Mesothelial cell of epicardium (in vitro differentiated cells): ENCODE measurements around the gene KCNQ5. TPM values are rescaled to one million over a fixed set of nuclear protein-coding genes. Genes with fewer than 3 reads are reported as not detected.

ENCODE experiments used
- DNase-seq, 2 experiments: peaks; one replicate each; pipeline ENCODE4 v3.0.0; 2021; ENCODE audit warnings: low spot score in 2 of 2; ENCODE audit not compliant: unreplicated experiment in 2 of 2
- H3K27ac Mint-ChIP-seq: 2 replicates; pipeline ENCODE4 v1.8.0; 2021; ENCODE audit warnings: mixed read lengths
- H3K27me3 Mint-ChIP-seq: 2 replicates; pipeline ENCODE4 v1.8.0; 2021; ENCODE audit warnings: low read depth, mixed read lengths
- H3K36me3 Mint-ChIP-seq: 2 replicates; pipeline ENCODE4 v1.8.0; 2021; ENCODE audit warnings: mixed read lengths
- H3K4me1 Mint-ChIP-seq: 2 replicates; pipeline ENCODE4 v1.8.0; 2021; ENCODE audit warnings: mixed read lengths
- H3K4me3 Mint-ChIP-seq: 2 replicates; pipeline ENCODE4 v1.8.0; 2021; ENCODE audit warnings: mild to moderate bottlenecking, moderate library complexity, mixed read lengths
- H3K9me3 Mint-ChIP-seq: 2 replicates; pipeline ENCODE4 v1.8.0; 2021; ENCODE audit warnings: mixed read lengths
- CTCF ChIP-seq: fragments of 200-600 bp; sonication (generic); IDR thresholded peaks from one replicate; pipeline ENCODE4 v1.5.0; 2021; ENCODE audit warnings: antibody characterized with exemption; ENCODE audit not compliant: unreplicated experiment
- total RNA-seq: library from RNA; stranded (reverse); gene quantifications from 3 replicates; pipeline ENCODE4 v1.2.1, GENCODE V29; 2021

KCNQ5 gene
- total RNA-seq, 1 donor from 2014 or later = 4.8 TPM

GRCh38 chr6:72841195-72841594 is 219.3 kb downstream of the KCNQ5 start:
- Mint-ChIP-seq H3K36me3 (no peaks in the 10 kb centered on the region), H3K4me1 (no peaks in the 10 kb centered on the region), H3K27me3 (no peaks in the 10 kb centered on the region), H3K9me3 (peaks cover 9% of the 10 kb centered on the region), H3K4me3 (no peak overlapping the region), H3K27ac (no peak overlapping the region)
- no peak for DNase-seq
- TF ChIP-seq CTCF = no peak

- H3K9me3 Mint-ChIP-seq = peaks cover 9% of the 10 kb centered on the region
- no peak overlapping the region for H3K4me3 Mint-ChIP-seq
- no peaks in the 10 kb centered on the region for H3K4me1 Mint-ChIP-seq
- H3K27me3 Mint-ChIP-seq = no peaks in the 10 kb centered on the region
- no peak for TF ChIP-seq CTCF
- no peaks in the 10 kb centered on the region for H3K36me3 Mint-ChIP-seq
- no peak for DNase-seq
- H3K27ac Mint-ChIP-seq = no peak overlapping the region
Observed at GRCh38 chr6:72842140-72842539, 220.3 kb downstream of the KCNQ5 start.

GRCh38 chr6:72844614-72845013 is 222.8 kb downstream of the KCNQ5 start:
- Mint-ChIP-seq H3K27ac (no peak overlapping the region), H3K9me3 (peaks cover 9% of the 10 kb centered on the region), H3K4me1 (no peaks in the 10 kb centered on the region), H3K4me3 (no peak overlapping the region), H3K27me3 (no peaks in the 10 kb centered on the region), H3K36me3 (no peaks in the 10 kb centered on the region)
- TF ChIP-seq CTCF = no peak
- no peak for DNase-seq

GRCh38 chr6:72849346-72849745 is 227.5 kb downstream of the KCNQ5 start:
- TF ChIP-seq CTCF = no peak
- H3K27ac Mint-ChIP-seq = no peak overlapping the region

GRCh38 chr6:72850040-72850439 is 228.2 kb downstream of the KCNQ5 start:
- H3K9me3 Mint-ChIP-seq = no peaks in the 10 kb centered on the region

More at GRCh38 chr6:72849346-72849745, 227.5 kb downstream of the KCNQ5 start:
- Mint-ChIP-seq H3K36me3 (no peaks in the 10 kb centered on the region), H3K27me3 (no peaks in the 10 kb centered on the region), H3K4me3 (no peak overlapping the region), H3K4me1 (no peaks in the 10 kb centered on the region), H3K9me3 (no peaks in the 10 kb centered on the region)
- DNase-seq = no peak

More at GRCh38 chr6:72850040-72850439, 228.2 kb downstream of the KCNQ5 start:
- Mint-ChIP-seq H3K27ac (no peak overlapping the region), H3K27me3 (no peaks in the 10 kb centered on the region), H3K4me3 (no peak overlapping the region), H3K36me3 (no peaks in the 10 kb centered on the region), H3K4me1 (no peaks in the 10 kb centered on the region)
- DNase-seq = no peak
- no peak for TF ChIP-seq CTCF
